ENCODE data around the gene CAMK1.

DNA sequence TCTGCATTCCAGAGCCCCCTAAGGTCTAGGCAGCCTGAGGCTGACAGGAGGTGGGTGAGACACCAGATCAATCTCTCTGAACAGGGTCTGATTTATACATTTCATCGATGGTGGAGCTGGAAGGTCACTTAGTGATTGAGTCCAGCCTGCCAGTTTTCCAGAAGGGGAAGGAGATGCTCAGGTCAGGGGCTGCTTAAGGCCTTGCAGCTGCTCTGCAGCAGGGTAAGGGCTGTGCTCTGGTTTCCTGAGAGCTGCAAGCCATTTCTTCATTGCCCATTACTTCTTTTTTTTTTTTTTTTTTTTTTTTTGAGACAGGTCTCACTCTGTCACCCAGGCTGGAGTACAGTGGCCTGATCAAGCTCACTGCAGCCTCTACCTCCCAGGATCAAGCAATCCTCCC, 11.8 kb upstream of the CAMK1 start:
- TF ChIP-seq CEBPB (IDR thresholded peaks at IDR 0.05; ENCODE audit: low read depth, low read length) (no peak), FOS (IDR thresholded peaks at IDR 0.05; ENCODE audit: low read depth, low read length) (no peak), RAD21 (IDR thresholded peaks at IDR 0.05; ENCODE audit: low read length) (no peak)
- TF ChIP-seq, protein P1, sequence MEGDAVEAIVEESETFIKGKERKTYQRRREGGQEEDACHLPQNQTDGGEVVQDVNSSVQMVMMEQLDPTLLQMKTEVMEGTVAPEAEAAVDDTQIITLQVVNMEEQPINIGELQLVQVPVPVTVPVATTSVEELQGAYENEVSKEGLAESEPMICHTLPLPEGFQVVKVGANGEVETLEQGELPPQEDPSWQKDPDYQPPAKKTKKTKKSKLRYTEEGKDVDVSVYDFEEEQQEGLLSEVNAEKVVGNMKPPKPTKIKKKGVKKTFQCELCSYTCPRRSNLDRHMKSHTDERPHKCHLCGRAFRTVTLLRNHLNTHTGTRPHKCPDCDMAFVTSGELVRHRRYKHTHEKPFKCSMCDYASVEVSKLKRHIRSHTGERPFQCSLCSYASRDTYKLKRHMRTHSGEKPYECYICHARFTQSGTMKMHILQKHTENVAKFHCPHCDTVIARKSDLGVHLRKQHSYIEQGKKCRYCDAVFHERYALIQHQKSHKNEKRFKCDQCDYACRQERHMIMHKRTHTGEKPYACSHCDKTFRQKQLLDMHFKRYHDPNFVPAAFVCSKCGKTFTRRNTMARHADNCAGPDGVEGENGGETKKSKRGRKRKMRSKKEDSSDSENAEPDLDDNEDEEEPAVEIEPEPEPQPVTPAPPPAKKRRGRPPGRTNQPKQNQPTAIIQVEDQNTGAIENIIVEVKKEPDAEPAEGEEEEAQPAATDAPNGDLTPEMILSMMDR (conservative IDR thresholded peaks at IDR 0.05; ENCODE audit: low read depth, low read length), result no peak

All from IMR-90 (cell line).